Parathyroid adenoma (tissue), 2 donors: Measurements from ENCODE around the gene SOCS2.

Source experiments
- H2AFZ ChIP-seq: fragments of 300-600 bp; sonication (generic); one replicate; pipeline ENCODE4 v1.7.0; 2017; ENCODE audit warnings: antibody characterized with exemption, mild to moderate bottlenecking
- H3K27ac ChIP-seq: fragments of 300-600 bp; sonication (generic); one replicate; pipeline ENCODE4 v1.7.0; 2017
- H3K27me3 ChIP-seq: fragments of 300-600 bp; sonication (generic); one replicate; pipeline ENCODE4 v1.7.0; 2017; ENCODE audit warnings: low read length; ENCODE audit not compliant: control insufficient read depth, insufficient read depth
- H3K36me3 ChIP-seq: fragments of 300-600 bp; sonication (generic); one replicate; pipeline ENCODE4 v1.7.0; 2017; ENCODE audit warnings: low read length; ENCODE audit not compliant: control insufficient read depth, insufficient read depth
- H3K4me1 ChIP-seq: fragments of 300-600 bp; sonication (generic); one replicate; pipeline ENCODE4 v1.7.0; 2017; ENCODE audit warnings: control low read depth
- H3K4me2 ChIP-seq: fragments of 300-600 bp; sonication (generic); one replicate; pipeline ENCODE4 v1.7.0; 2017; ENCODE audit warnings: low read length
- H3K4me3 ChIP-seq: fragments of 300-600 bp; sonication (generic); one replicate; pipeline ENCODE4 v1.7.0; 2017; ENCODE audit warnings: low read depth, low read length
- H3K79me2 ChIP-seq: fragments of 300-600 bp; sonication (generic); one replicate; pipeline ENCODE4 v1.7.0; 2017; ENCODE audit warnings: control low read depth
- H3K9ac ChIP-seq: fragments of 300-600 bp; sonication (generic); one replicate; pipeline ENCODE4 v1.7.0; 2017; ENCODE audit warnings: mild to moderate bottlenecking
- H3K9me3 ChIP-seq: fragments of 300-600 bp; sonication (generic); one replicate; pipeline ENCODE4 v1.7.0; 2017; ENCODE audit warnings: low read length; ENCODE audit not compliant: control insufficient read depth
- TF ChIP-seq, protein P1 (sequence below): fragments of 300-600 bp; sonication (generic); IDR thresholded peaks from one replicate; pipeline ENCODE4 v1.7.0; 2017; ENCODE audit warnings: antibody characterized with exemption, mild to moderate bottlenecking
- donor health status: primary hyperparathyroidism.

Gene SOCS2

DNA sequence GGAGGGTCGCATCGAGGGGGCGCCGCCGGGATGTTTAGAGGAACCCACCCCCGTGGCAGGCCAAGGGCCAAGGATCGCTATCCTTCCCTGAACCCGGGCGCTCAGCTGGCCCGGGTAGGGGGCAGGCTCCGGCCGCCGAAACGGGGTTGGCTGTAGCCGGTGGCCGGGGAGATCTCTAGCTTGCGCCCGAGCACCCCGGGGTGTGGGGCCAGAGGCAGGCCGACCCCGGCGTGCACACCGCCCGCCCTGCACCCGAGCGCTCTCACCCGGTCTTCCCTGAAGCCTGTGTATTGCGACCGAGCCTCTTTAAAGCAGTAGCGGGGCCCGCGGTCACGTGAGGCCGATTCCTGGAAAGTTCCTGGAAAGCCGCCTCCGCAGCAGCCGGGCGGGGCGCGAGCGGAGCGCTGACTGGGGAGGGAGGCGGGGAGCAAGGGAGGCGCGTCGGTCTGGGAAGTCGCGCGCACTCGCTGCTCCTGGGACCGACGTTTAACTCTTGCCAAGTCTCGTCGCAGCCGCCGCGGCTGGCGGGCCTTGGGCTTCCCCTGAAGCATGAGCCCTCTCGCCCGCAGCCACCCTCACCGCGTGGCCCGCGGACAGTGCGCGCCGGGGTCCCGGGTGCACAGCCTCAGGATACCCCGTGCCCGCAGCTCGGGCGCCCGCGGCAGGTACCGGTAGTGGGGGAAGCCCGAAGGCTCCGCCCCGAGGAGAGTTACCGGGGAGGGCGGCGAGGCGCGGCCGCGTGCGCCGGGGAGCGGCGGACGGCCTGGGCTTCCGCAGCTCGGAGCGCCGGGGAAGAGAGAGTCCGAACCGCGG, 1.7 kb upstream of the SOCS2 start:
- TF ChIP-seq, protein P1, sequence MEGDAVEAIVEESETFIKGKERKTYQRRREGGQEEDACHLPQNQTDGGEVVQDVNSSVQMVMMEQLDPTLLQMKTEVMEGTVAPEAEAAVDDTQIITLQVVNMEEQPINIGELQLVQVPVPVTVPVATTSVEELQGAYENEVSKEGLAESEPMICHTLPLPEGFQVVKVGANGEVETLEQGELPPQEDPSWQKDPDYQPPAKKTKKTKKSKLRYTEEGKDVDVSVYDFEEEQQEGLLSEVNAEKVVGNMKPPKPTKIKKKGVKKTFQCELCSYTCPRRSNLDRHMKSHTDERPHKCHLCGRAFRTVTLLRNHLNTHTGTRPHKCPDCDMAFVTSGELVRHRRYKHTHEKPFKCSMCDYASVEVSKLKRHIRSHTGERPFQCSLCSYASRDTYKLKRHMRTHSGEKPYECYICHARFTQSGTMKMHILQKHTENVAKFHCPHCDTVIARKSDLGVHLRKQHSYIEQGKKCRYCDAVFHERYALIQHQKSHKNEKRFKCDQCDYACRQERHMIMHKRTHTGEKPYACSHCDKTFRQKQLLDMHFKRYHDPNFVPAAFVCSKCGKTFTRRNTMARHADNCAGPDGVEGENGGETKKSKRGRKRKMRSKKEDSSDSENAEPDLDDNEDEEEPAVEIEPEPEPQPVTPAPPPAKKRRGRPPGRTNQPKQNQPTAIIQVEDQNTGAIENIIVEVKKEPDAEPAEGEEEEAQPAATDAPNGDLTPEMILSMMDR, result peak; percentile 3
- Histone ChIP-seq H3K4me1 (no peaks in the 10 kb centered on the region), H3K79me2 (peaks cover 51% of the 10 kb centered on the region), H3K36me3 (no peaks in the 10 kb centered on the region), H3K9ac (peak overlapping the region; percentile 95), H3K27ac (peak overlapping the region; percentile 99), H3K4me3 (peak overlapping the region; percentile 99), H3K9me3 (no peaks in the 10 kb centered on the region), H2AFZ (peak overlapping the region; percentile 54), H3K27me3 (no peaks in the 10 kb centered on the region), H3K4me2 (peak overlapping the region; percentile 99)

DNA sequence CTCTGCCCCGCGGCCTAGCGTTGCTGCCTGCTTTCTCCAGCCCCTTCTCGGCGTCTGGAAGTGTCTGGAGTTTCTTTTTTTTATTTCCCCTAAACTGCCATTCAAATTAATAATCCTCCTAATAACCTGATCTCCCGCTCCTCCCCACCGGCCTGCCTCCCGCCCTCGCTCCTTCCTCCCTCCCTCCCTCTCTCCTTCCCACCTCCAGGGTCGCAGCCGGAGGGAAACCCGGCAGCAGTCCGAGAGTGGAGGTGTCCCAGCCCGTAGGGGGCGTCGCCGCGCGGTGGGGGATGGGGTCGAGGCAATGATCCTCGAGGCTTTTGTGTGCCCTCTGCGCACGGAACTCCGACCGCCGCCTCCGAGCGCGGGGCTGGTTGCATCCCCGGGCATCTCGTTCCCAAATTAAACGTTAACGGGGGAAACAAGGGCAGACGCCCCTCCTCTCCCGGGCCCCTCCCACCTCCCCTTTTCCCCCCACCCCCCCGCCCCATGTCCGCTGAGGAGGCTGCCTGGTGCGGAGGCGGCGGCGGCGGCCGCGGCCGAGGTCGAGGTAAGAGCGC, 1.0 kb upstream of the SOCS2 start:
- Histone ChIP-seq H3K36me3 (peaks cover 5% of the 10 kb centered on the region), H3K27me3 (no peaks in the 10 kb centered on the region), H3K4me2 (peak overlapping the region; percentile 99), H2AFZ (peak overlapping the region; percentile 54), H3K4me3 (peak overlapping the region; percentile 99), H3K9me3 (no peaks in the 10 kb centered on the region), H3K27ac (peak overlapping the region; percentile 99), H3K79me2 (peaks cover 58% of the 10 kb centered on the region), H3K4me1 (peaks cover 3% of the 10 kb centered on the region), H3K9ac (peak overlapping the region; percentile 99)
- TF ChIP-seq, protein P1, result peak; percentile 58

DNA sequence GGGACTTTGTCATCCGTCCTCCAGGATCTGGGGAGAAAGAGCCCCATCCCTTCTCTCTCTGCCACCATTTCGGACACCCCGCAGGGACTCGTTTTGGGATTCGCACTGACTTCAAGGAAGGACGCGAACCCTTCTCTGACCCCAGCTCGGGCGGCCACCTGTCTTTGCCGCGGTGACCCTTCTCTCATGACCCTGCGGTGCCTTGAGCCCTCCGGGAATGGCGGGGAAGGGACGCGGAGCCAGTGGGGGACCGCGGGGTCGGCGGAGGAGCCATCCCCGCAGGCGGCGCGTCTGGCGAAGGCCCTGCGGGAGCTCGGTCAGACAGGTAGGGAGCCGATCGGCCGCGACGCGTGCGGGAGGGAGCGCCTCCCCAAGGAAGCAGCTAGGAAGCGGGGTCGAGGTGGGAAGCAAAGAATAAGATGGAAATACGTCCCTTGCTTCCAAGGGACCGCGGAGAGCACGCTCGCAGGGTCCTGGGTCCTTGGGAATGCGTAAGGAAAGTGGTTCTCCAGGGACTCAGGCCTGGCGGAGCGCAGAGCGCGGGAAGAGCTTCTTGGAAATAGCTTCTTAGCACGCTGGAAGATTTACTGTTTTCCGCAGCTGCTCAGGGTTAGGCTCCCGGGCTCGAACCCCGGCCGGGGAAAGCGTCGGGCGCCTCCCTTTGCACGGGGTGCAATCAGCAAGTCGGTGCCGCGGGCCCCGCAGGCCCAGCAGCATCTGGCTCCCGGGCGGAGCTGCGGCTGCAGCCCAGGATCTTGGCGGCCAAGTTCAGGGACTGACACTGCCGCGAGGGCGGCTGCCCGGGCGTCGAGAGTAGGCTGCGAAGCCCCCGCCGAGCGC, 457 bp downstream of the SOCS2 start:
- peak overlapping the region; percentile 99 for H3K9ac ChIP-seq
- peaks cover 71% of the 10 kb centered on the region for H3K79me2 ChIP-seq
- peak overlapping the region; percentile 58 for H3K4me2 ChIP-seq
- no peaks in the 10 kb centered on the region for H3K9me3 ChIP-seq
- peaks cover 5% of the 10 kb centered on the region for H3K36me3 ChIP-seq
- peaks cover 16% of the 10 kb centered on the region for H3K4me1 ChIP-seq
- H3K27me3 ChIP-seq, result no peaks in the 10 kb centered on the region
- TF ChIP-seq, protein P1, result no peak
- H3K27ac ChIP-seq, result peak overlapping the region; percentile 99
- peak overlapping the region; percentile 99 for H3K4me3 ChIP-seq
- H2AFZ ChIP-seq, result peak overlapping the region; percentile 3

- no peaks in the 10 kb centered on the region for H3K9me3 ChIP-seq
- H3K27me3 ChIP-seq, result no peaks in the 10 kb centered on the region
- peak overlapping the region; percentile 99 for H3K4me3 ChIP-seq
- TF ChIP-seq, protein P1, result no peak
- peak overlapping the region; percentile 99 for H3K27ac ChIP-seq
- peaks cover 5% of the 10 kb centered on the region for H3K36me3 ChIP-seq
- peak overlapping the region; percentile 58 for H3K4me2 ChIP-seq
- peak overlapping the region; percentile 99 for H3K9ac ChIP-seq
- H3K79me2 ChIP-seq, result peaks cover 69% of the 10 kb centered on the region
- peaks cover 17% of the 10 kb centered on the region for H3K4me1 ChIP-seq
- H2AFZ ChIP-seq, result no peak overlapping the region
Observed at GRCh38 chr12:93573552-93574223, 1.2 kb downstream of the SOCS2 start.
